Upper lobe of left lung (tissue), 4 donors: ENCODE data around the gene ZNF366.

ENCODE experiments used
- POLR2A ChIP-seq, 4 donors: fragments of 450-650 bp; IDR thresholded peaks; one replicate each; pipeline ENCODE4 v1.5.1; 2016 to 2017; ENCODE audit warnings: antibody characterized with exemption in 4 of 4, mild to moderate bottlenecking in 2 of 4
- TF ChIP-seq, protein P1 (sequence below), 6 experiments: fragments of 450-650 bp in 4 of 6; fragments of 200-600 bp in 2 of 6; sonication (generic) in 2 of 6; IDR thresholded peaks; one replicate each; pipeline ENCODE4 v1.5.1; 2016 to 2019; ENCODE audit warnings: antibody characterized with exemption in 6 of 6

DNA sequence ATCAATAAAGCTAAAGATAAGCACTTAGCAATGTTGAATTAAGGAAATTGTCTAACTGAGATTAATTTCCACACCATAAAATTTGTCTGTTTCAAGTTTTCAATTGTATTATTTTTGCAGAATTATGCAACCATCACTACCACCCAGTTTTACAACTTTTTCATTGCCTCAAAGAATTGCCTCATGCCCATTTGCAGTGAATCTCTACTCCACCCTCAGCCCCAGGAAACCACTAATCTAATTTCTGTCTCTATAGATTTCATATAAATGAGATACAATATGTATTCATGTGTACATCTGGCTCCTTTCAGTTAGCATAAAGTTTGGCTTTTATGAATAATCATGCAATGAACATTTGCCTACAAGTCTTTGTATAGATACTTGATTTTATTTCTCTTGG lies 114.2 kb downstream of the ZNF366 start:
- no peak for TF ChIP-seq POLR2A (IDR thresholded peaks at IDR 0.05)
- TF ChIP-seq, protein P1, sequence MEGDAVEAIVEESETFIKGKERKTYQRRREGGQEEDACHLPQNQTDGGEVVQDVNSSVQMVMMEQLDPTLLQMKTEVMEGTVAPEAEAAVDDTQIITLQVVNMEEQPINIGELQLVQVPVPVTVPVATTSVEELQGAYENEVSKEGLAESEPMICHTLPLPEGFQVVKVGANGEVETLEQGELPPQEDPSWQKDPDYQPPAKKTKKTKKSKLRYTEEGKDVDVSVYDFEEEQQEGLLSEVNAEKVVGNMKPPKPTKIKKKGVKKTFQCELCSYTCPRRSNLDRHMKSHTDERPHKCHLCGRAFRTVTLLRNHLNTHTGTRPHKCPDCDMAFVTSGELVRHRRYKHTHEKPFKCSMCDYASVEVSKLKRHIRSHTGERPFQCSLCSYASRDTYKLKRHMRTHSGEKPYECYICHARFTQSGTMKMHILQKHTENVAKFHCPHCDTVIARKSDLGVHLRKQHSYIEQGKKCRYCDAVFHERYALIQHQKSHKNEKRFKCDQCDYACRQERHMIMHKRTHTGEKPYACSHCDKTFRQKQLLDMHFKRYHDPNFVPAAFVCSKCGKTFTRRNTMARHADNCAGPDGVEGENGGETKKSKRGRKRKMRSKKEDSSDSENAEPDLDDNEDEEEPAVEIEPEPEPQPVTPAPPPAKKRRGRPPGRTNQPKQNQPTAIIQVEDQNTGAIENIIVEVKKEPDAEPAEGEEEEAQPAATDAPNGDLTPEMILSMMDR (IDR thresholded peaks at IDR 0.05), result no peak
